Activated T-helper 2 cell treated with anti-CD3 and anti-CD28 coated beads, Interferon-gamma antibody, Interleukin-2, Interleukin-4, amounts not matched to agents 10 μg/mL and 5 μg/mL and 100 μg/mL, durations not matched to agents 14 hours and 24 hours and 36 hours (primary cell): ENCODE results near the gene SEMA4D. TPM values are rescaled to one million over a fixed set of nuclear protein-coding genes. Genes with fewer than 3 reads are reported as not detected.
"Not testable (repeated sequence)": the region's sequence is repeated elsewhere in the genome, so short reads cannot be mapped to it uniquely, and the experiment has no call there.

Experiments used
- DNase-seq: peaks from one replicate; pipeline ENCODE4 v3.0.0; 2021; ENCODE audit warnings: low spot score
- H3K27ac Mint-ChIP-seq: one replicate; pipeline ENCODE4 v1.8.0; 2021; ENCODE audit warnings: mixed read lengths
- H3K27me3 Mint-ChIP-seq: one replicate; pipeline ENCODE4 v1.8.0; 2021; ENCODE audit warnings: low read depth, mixed read lengths
- H3K36me3 Mint-ChIP-seq: one replicate; pipeline ENCODE4 v1.8.0; 2021; ENCODE audit warnings: low read depth, mixed read lengths
- H3K4me1 Mint-ChIP-seq: one replicate; pipeline ENCODE4 v1.8.0; 2021; ENCODE audit warnings: low read depth, mixed read lengths
- H3K4me3 Mint-ChIP-seq: one replicate; pipeline ENCODE4 v1.8.0; 2021; ENCODE audit warnings: low read depth, mild to moderate bottlenecking, moderate library complexity, mixed read lengths
- H3K9me3 Mint-ChIP-seq: one replicate; pipeline ENCODE4 v1.8.0; 2021; ENCODE audit warnings: mixed read lengths
- intact Hi-C: fragments of 100-400 bp; cut with micrococcal nuclease; formaldehyde crosslinking; loops from one replicate; pipeline ENCODE4 v1.15.1; 2023
- total RNA-seq: library from RNA; stranded (reverse); gene quantifications from 2 replicates; pipeline ENCODE4 v1.2.3, GENCODE V29; 2022

Gene SEMA4D
- total RNA-seq, 1 donor from 2014 or later: 317 TPM

- no peaks in the 10 kb centered on the region for H3K27me3 Mint-ChIP-seq
These were observed 23.0 kb downstream of the SEMA4D start for GRCh38 chr9:89474939-89475338.

GRCh38 chr9:89473762-89474469, 24.0 kb downstream of the SEMA4D start:
- H3K9me3 Mint-ChIP-seq: no peaks in the 10 kb centered on the region
- no peak for DNase-seq
- H3K27ac Mint-ChIP-seq: peak overlapping the region; percentile 92
- no peaks in the 10 kb centered on the region for H3K27me3 Mint-ChIP-seq
- peaks cover 94% of the 10 kb centered on the region for H3K36me3 Mint-ChIP-seq
- peak overlapping the region; percentile 28 for H3K4me3 Mint-ChIP-seq
- intact Hi-C loops: no loop called here
- H3K4me1 Mint-ChIP-seq: peaks cover 80% of the 10 kb centered on the region

More at GRCh38 chr9:89474939-89475338, 23.0 kb downstream of the SEMA4D start:
- intact Hi-C loops: loop anchor here (5.0 kb wide), 1 partner anchor 163 kb away; the partner anchor contains the start of gene CKS2
- DNase-seq: no peak
- Mint-ChIP-seq H3K4me1 (peaks cover 80% of the 10 kb centered on the region), H3K27ac (peak overlapping the region; percentile 97), H3K4me3 (no peak overlapping the region), H3K9me3 (peaks cover 6% of the 10 kb centered on the region), H3K36me3 (peaks cover 94% of the 10 kb centered on the region)

- peak overlapping the region; percentile 58 for H3K4me3 Mint-ChIP-seq
These were observed 26.1 kb downstream of the SEMA4D start for GRCh38 chr9:89471796-89472320.

GRCh38 chr9:89471390-89471789, 26.5 kb downstream of the SEMA4D start:
- H3K27ac Mint-ChIP-seq: peak overlapping the region; percentile 70
- H3K9me3 Mint-ChIP-seq: no peaks in the 10 kb centered on the region
- intact Hi-C loops: no loop called here
- peaks cover 78% of the 10 kb centered on the region for H3K4me1 Mint-ChIP-seq
- peak overlapping the region; percentile 49 for H3K4me3 Mint-ChIP-seq
- no peak for DNase-seq
- H3K27me3 Mint-ChIP-seq: no peaks in the 10 kb centered on the region
- peaks cover 90% of the 10 kb centered on the region for H3K36me3 Mint-ChIP-seq

More at GRCh38 chr9:89471796-89472320, 26.1 kb downstream of the SEMA4D start:
- H3K27me3 Mint-ChIP-seq, intact Hi-C loops, DNase-seq, H3K9me3 Mint-ChIP-seq: not testable (repeated sequence)
- H3K4me1 Mint-ChIP-seq: peaks cover 78% of the 10 kb centered on the region
- H3K36me3 Mint-ChIP-seq: peaks cover 90% of the 10 kb centered on the region
- peak overlapping the region; percentile 92 for H3K27ac Mint-ChIP-seq

- Mint-ChIP-seq H3K4me1 (peaks cover 78% of the 10 kb centered on the region), H3K4me3 (peak overlapping the region; percentile 75), H3K9me3 (no peaks in the 10 kb centered on the region), H3K27ac (peak overlapping the region; percentile 99), H3K36me3 (peaks cover 90% of the 10 kb centered on the region), H3K27me3 (no peaks in the 10 kb centered on the region)
- no peak for DNase-seq
- intact Hi-C loops: no loop called here
These were observed 27.6 kb downstream of the SEMA4D start for GRCh38 chr9:89470224-89470839.

GRCh38 chr9:89469003-89469402, 28.9 kb downstream of the SEMA4D start:
- Mint-ChIP-seq H3K36me3 (peaks cover 88% of the 10 kb centered on the region), H3K9me3 (no peaks in the 10 kb centered on the region), H3K27ac (peak overlapping the region; percentile 99), H3K4me1 (peaks cover 84% of the 10 kb centered on the region), H3K27me3 (no peaks in the 10 kb centered on the region), H3K4me3 (peak overlapping the region; percentile 75)
- intact Hi-C loops: loop anchor here (5.0 to 10.0 kb wide), 2 partner anchors 68 to 276 kb away; no protein-coding TSS in a partner anchor
- DNase-seq: no peak

GRCh38 chr9:89468281-89468960, 29.5 kb downstream of the SEMA4D start:
- Mint-ChIP-seq H3K27me3 (no peaks in the 10 kb centered on the region), H3K27ac (peak overlapping the region; percentile 99), H3K4me1 (peaks cover 85% of the 10 kb centered on the region), H3K36me3 (peaks cover 86% of the 10 kb centered on the region), H3K4me3 (peak overlapping the region; percentile 75), H3K9me3 (no peaks in the 10 kb centered on the region)
- no peak for DNase-seq
- intact Hi-C loops: loop anchor here (5.0 to 10.0 kb wide), 2 partner anchors 69 to 276 kb away; no protein-coding TSS in a partner anchor

- Mint-ChIP-seq H3K4me1 (peaks cover 93% of the 10 kb centered on the region), H3K27me3 (no peaks in the 10 kb centered on the region), H3K27ac (peak overlapping the region; percentile 99), H3K9me3 (no peaks in the 10 kb centered on the region), H3K4me3 (peak overlapping the region; percentile 30), H3K36me3 (peaks cover 88% of the 10 kb centered on the region)
- intact Hi-C loops: loop anchor here (1.0 to 10.0 kb wide), 5 partner anchors 10 to 278 kb away; partner anchors contain the start of gene SECISBP2
- DNase-seq: no peak
These were observed 30.7 kb downstream of the SEMA4D start for GRCh38 chr9:89467278-89467625.

- intact Hi-C loops: loop anchor here (1.0 to 10.0 kb wide), 5 partner anchors 11 to 278 kb away; partner anchors contain the start of gene SECISBP2
- Mint-ChIP-seq H3K4me1 (peaks cover 93% of the 10 kb centered on the region), H3K4me3 (peak overlapping the region; percentile 30), H3K27me3 (no peaks in the 10 kb centered on the region), H3K9me3 (no peaks in the 10 kb centered on the region), H3K36me3 (peaks cover 88% of the 10 kb centered on the region), H3K27ac (peak overlapping the region; percentile 99)
- DNase-seq: no peak
These were observed 31.2 kb downstream of the SEMA4D start for GRCh38 chr9:89466451-89467277.

- Mint-ChIP-seq H3K27me3 (no peaks in the 10 kb centered on the region), H3K27ac (peak overlapping the region; percentile 99), H3K9me3 (no peaks in the 10 kb centered on the region), H3K4me1 (peaks cover 93% of the 10 kb centered on the region), H3K4me3 (peak overlapping the region; percentile 37), H3K36me3 (peaks cover 87% of the 10 kb centered on the region)
- DNase-seq: no peak
- intact Hi-C loops: loop anchor here (2.0 to 10.0 kb wide), 5 partner anchors 25 to 279 kb away; partner anchors contain the start of gene SECISBP2
These were observed 32.1 kb downstream of the SEMA4D start for GRCh38 chr9:89465726-89466308.

GRCh38 chr9:89465001-89465451, 32.9 kb downstream of the SEMA4D start:
- H3K27me3 Mint-ChIP-seq: no peaks in the 10 kb centered on the region
- H3K9me3 Mint-ChIP-seq: no peaks in the 10 kb centered on the region
- intact Hi-C loops: loop anchor here (2.0 to 10.0 kb wide), 3 partner anchors 26 to 280 kb away; no protein-coding TSS in a partner anchor
- no peak for DNase-seq
- H3K36me3 Mint-ChIP-seq: peaks cover 85% of the 10 kb centered on the region
- peak overlapping the region; percentile 99 for H3K27ac Mint-ChIP-seq
- H3K4me1 Mint-ChIP-seq: peaks cover 93% of the 10 kb centered on the region
- H3K4me3 Mint-ChIP-seq: peak overlapping the region; percentile 60
